Breast epithelium (tissue), 3 donors: ENCODE measurements around the gene SNAPC4.

ENCODE experiments used
- POLR2A ChIP-seq: fragments of 450-650 bp; IDR thresholded peaks from one replicate; pipeline ENCODE4 v1.6.1; 2016; ENCODE audit warnings: antibody characterized with exemption, mild to moderate bottlenecking, moderate library complexity
- POLR2AphosphoS5 ChIP-seq, 3 donors: sonication (generic); formaldehyde crosslinking; IDR thresholded peaks; one replicate each; pipeline ENCODE4 v1.6.1; 2017; ENCODE audit warnings: antibody characterized with exemption in 3 of 3

DNA sequence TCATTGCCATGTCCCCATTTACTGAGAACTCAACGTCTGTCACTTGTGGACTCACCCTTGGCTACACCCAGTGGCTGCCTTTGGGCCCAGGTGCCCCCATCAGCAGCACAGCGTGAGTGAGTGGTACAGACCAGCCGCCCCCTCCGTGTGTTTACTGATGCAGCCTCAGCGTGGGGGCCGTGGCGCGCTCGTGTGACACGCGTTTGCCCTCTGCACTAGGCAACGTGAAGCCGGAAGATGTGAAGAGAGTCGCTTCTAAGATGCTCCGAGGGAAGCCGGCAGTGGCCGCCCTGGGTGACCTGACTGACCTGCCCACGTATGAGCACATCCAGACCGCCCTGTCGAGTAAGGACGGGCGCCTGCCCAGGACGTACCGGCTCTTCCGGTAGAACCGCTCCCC, 22.9 kb upstream of the SNAPC4 start:
- no peak for TF ChIP-seq POLR2A
- no peak for TF ChIP-seq POLR2AphosphoS5 (IDR thresholded peaks at IDR 0.05)
